Measurements from ENCODE around the gene MRAS.

MRAS gene

GRCh38 chr3:138359148-138359918 lies 11.0 kb downstream of the MRAS start:
- peaks cover 22% of the 10 kb centered on the region for H3K27me3 ChIP-seq (ENCODE audit: control insufficient read depth, low read length)
- TF ChIP-seq CTCF (IDR thresholded peaks at IDR 0.05; ENCODE audit: low read depth, low read length, poor library complexity, severe bottlenecking) = no peak
- TF ChIP-seq EZH2phosphoT487 (IDR thresholded peaks at IDR 0.05; ENCODE audit: borderline replicate concordance, low read length) = no peak
- H3K4me1 ChIP-seq (ENCODE audit: control insufficient read depth, low read length) = no peaks in the 10 kb centered on the region
- no peak overlapping the region for H3K4me3 ChIP-seq (ENCODE audit: low read length)
- no peaks in the 10 kb centered on the region for H3F3A ChIP-seq (ENCODE audit: control insufficient read depth, insufficient read depth)
- no peaks in the 10 kb centered on the region for H3K36me3 ChIP-seq (ENCODE audit: control insufficient read depth, low read length)
- no peaks in the 10 kb centered on the region for H3K9me3 ChIP-seq (ENCODE audit: control insufficient read depth, insufficient read depth, low read length)
- H4K20me1 ChIP-seq (ENCODE audit: control insufficient read depth, insufficient read depth, low read depth, low read length) = no peaks in the 10 kb centered on the region
- H3K27ac ChIP-seq (ENCODE audit: low read depth, low read length) = no peak overlapping the region
- no peaks in the 10 kb centered on the region for H3K79me2 ChIP-seq (ENCODE audit: control insufficient read depth, low read length)
- no peak overlapping the region for H3K4me2 ChIP-seq (ENCODE audit: low read length)
- H3K9me2 ChIP-seq (replicated peaks; ENCODE audit: control insufficient read depth, low read length) = no peaks in the 10 kb centered on the region

GRCh38 chr3:138359919-138360868 lies 11.8 kb downstream of the MRAS start:
- H3K9me3 ChIP-seq (ENCODE audit: control insufficient read depth, insufficient read depth, low read length) = no peaks in the 10 kb centered on the region
- H3F3A ChIP-seq (ENCODE audit: control insufficient read depth, insufficient read depth) = no peaks in the 10 kb centered on the region
- no peaks in the 10 kb centered on the region for H3K36me3 ChIP-seq (ENCODE audit: control insufficient read depth, low read length)
- no peak overlapping the region for H3K4me3 ChIP-seq (ENCODE audit: low read length)
- peaks cover 27% of the 10 kb centered on the region for H3K27me3 ChIP-seq (ENCODE audit: control insufficient read depth, low read length)
- no peaks in the 10 kb centered on the region for H3K79me2 ChIP-seq (ENCODE audit: control insufficient read depth, low read length)
- no peak overlapping the region for H3K4me2 ChIP-seq (ENCODE audit: low read length)
- no peaks in the 10 kb centered on the region for H3K9me2 ChIP-seq (replicated peaks; ENCODE audit: control insufficient read depth, low read length)
- TF ChIP-seq EZH2phosphoT487 (IDR thresholded peaks at IDR 0.05; ENCODE audit: borderline replicate concordance, low read length) (no peak), CTCF (IDR thresholded peaks at IDR 0.05; ENCODE audit: low read depth, low read length, poor library complexity, severe bottlenecking) (no peak)
- no peak overlapping the region for H3K27ac ChIP-seq (ENCODE audit: low read depth, low read length)
- no peaks in the 10 kb centered on the region for H4K20me1 ChIP-seq (ENCODE audit: control insufficient read depth, insufficient read depth, low read depth, low read length)
- no peaks in the 10 kb centered on the region for H3K4me1 ChIP-seq (ENCODE audit: control insufficient read depth, low read length)

- Histone ChIP-seq H4K20me1 (ENCODE audit: control insufficient read depth, insufficient read depth, low read depth, low read length) (no peaks in the 10 kb centered on the region), H3K79me2 (ENCODE audit: control insufficient read depth, low read length) (no peaks in the 10 kb centered on the region), H3K27ac (ENCODE audit: low read depth, low read length) (no peak overlapping the region), H3K27me3 (ENCODE audit: control insufficient read depth, low read length) (peaks cover 33% of the 10 kb centered on the region), H3F3A (ENCODE audit: control insufficient read depth, insufficient read depth) (no peaks in the 10 kb centered on the region), H3K36me3 (ENCODE audit: control insufficient read depth, low read length) (no peaks in the 10 kb centered on the region), H3K9me2 (replicated peaks; ENCODE audit: control insufficient read depth, low read length) (no peaks in the 10 kb centered on the region), H3K4me2 (ENCODE audit: low read length) (no peak overlapping the region), H3K4me1 (ENCODE audit: control insufficient read depth, low read length) (no peaks in the 10 kb centered on the region), H3K4me3 (ENCODE audit: low read length) (no peak overlapping the region), H3K9me3 (ENCODE audit: control insufficient read depth, insufficient read depth, low read length) (no peaks in the 10 kb centered on the region)
- no peak for TF ChIP-seq CTCF (IDR thresholded peaks at IDR 0.05; ENCODE audit: low read depth, low read length, poor library complexity, severe bottlenecking)
- TF ChIP-seq EZH2phosphoT487 (IDR thresholded peaks at IDR 0.05; ENCODE audit: borderline replicate concordance, low read length) = no peak
These were observed 12.6 kb downstream of the MRAS start for GRCh38 chr3:138360869-138361525.
